ENCODE data around the gene SOCS3. TPM values are rescaled to one million over a fixed set of nuclear protein-coding genes. Genes with fewer than 3 reads are reported as not detected.

The SOCS3 gene
- total RNA-seq, 1 donor from 2014 or later = 13.6 TPM

- H3K4me3 Mint-ChIP-seq (ENCODE audit: unreplicated experiment) = no peak overlapping the region
- no peak for DNase-seq (ENCODE audit: low spot score)
- H3K27ac Mint-ChIP-seq (ENCODE audit: unreplicated experiment) = no peak overlapping the region
- TF ChIP-seq CTCF (IDR thresholded peaks at IDR 0.05) = no peak
- peaks cover 18% of the 10 kb centered on the region for H3K36me3 Mint-ChIP-seq (ENCODE audit: low read depth)
- H3K4me1 Mint-ChIP-seq (ENCODE audit: low read depth) = peaks cover 51% of the 10 kb centered on the region
- H3K9me3 Mint-ChIP-seq (ENCODE audit: low read depth) = no peaks in the 10 kb centered on the region
- H3K27me3 Mint-ChIP-seq (ENCODE audit: low read depth) = no peaks in the 10 kb centered on the region
Measured at GRCh38 chr17:78395155-78395554, 35.3 kb upstream of the SOCS3 start.

- no peak for TF ChIP-seq CTCF (IDR thresholded peaks at IDR 0.05)
- no peak for DNase-seq (ENCODE audit: low spot score)
- Mint-ChIP-seq H3K4me3 (ENCODE audit: unreplicated experiment) (no peak overlapping the region), H3K27ac (ENCODE audit: unreplicated experiment) (no peak overlapping the region), H3K36me3 (ENCODE audit: low read depth) (peaks cover 14% of the 10 kb centered on the region), H3K9me3 (ENCODE audit: low read depth) (no peaks in the 10 kb centered on the region), H3K27me3 (ENCODE audit: low read depth) (no peaks in the 10 kb centered on the region), H3K4me1 (ENCODE audit: low read depth) (peaks cover 56% of the 10 kb centered on the region)
Measured at GRCh38 chr17:78394209-78394608, 34.3 kb upstream of the SOCS3 start.

GRCh38 chr17:78393575-78393974 is 33.7 kb upstream of the SOCS3 start:
- no peak overlapping the region for H3K27ac Mint-ChIP-seq (ENCODE audit: unreplicated experiment)
- no peak for DNase-seq (ENCODE audit: low spot score)
- no peaks in the 10 kb centered on the region for H3K9me3 Mint-ChIP-seq (ENCODE audit: low read depth)
- H3K27me3 Mint-ChIP-seq (ENCODE audit: low read depth) = no peaks in the 10 kb centered on the region
- H3K4me3 Mint-ChIP-seq (ENCODE audit: unreplicated experiment) = no peak overlapping the region
- TF ChIP-seq CTCF (IDR thresholded peaks at IDR 0.05) = no peak
- H3K36me3 Mint-ChIP-seq (ENCODE audit: low read depth) = peaks cover 8% of the 10 kb centered on the region
- H3K4me1 Mint-ChIP-seq (ENCODE audit: low read depth) = peaks cover 59% of the 10 kb centered on the region

GRCh38 chr17:78392295-78392694 is 32.4 kb upstream of the SOCS3 start:
- Mint-ChIP-seq H3K4me3 (ENCODE audit: unreplicated experiment) (no peak overlapping the region), H3K27ac (ENCODE audit: unreplicated experiment) (peak overlapping the region; percentile 60), H3K4me1 (ENCODE audit: low read depth) (peaks cover 58% of the 10 kb centered on the region), H3K27me3 (ENCODE audit: low read depth) (no peaks in the 10 kb centered on the region), H3K9me3 (ENCODE audit: low read depth) (no peaks in the 10 kb centered on the region), H3K36me3 (ENCODE audit: low read depth) (peaks cover 2% of the 10 kb centered on the region)
- DNase-seq (ENCODE audit: low spot score) = no peak
- no peak for TF ChIP-seq CTCF (IDR thresholded peaks at IDR 0.05)

- H3K27me3 Mint-ChIP-seq (ENCODE audit: low read depth) = no peaks in the 10 kb centered on the region
- peaks cover 54% of the 10 kb centered on the region for H3K4me1 Mint-ChIP-seq (ENCODE audit: low read depth)
Measured at GRCh38 chr17:78391843-78392242, 32.0 kb upstream of the SOCS3 start.

More at GRCh38 chr17:78391843-78392242, 32.0 kb upstream of the SOCS3 start:
- Mint-ChIP-seq H3K4me3 (ENCODE audit: unreplicated experiment) (no peak overlapping the region), H3K36me3 (ENCODE audit: low read depth) (peaks cover 2% of the 10 kb centered on the region), H3K9me3 (ENCODE audit: low read depth) (no peaks in the 10 kb centered on the region), H3K27ac (ENCODE audit: unreplicated experiment) (peak overlapping the region; percentile 60)
- DNase-seq (ENCODE audit: low spot score) = no peak
- no peak for TF ChIP-seq CTCF (IDR thresholded peaks at IDR 0.05)

Measured in chondrocyte (in vitro differentiated cells).